Skeletal muscle satellite cell (primary cell): Measurements from ENCODE around the gene ATXN1.
A peak's percentile ranks its signal among the peaks of the same experiment; 100 is the strongest.

Source experiments
- H3K27me3 ChIP-seq: 2 replicates; pipeline ENCODE4 v1.7.0; 2013; ENCODE audit warnings: low read length; ENCODE audit not compliant: control insufficient read depth, insufficient read depth
- H3K36me3 ChIP-seq: 2 replicates; pipeline ENCODE4 v1.7.0; 2013; ENCODE audit warnings: mild to moderate bottlenecking, control low read depth, low read length; ENCODE audit not compliant: insufficient read depth
- H3K4me1 ChIP-seq: 2 replicates; pipeline ENCODE4 v1.7.0; 2013; ENCODE audit warnings: low read length; ENCODE audit not compliant: control insufficient read depth, insufficient read depth
- H3K4me2 ChIP-seq: 2 replicates; pipeline ENCODE4 v1.7.0; 2013; ENCODE audit warnings: mild to moderate bottlenecking, low read length
- H3K4me3 ChIP-seq: 2 replicates; pipeline ENCODE4 v1.7.0; 2013; ENCODE audit warnings: low read length
- H3K9ac ChIP-seq: 2 replicates; pipeline ENCODE4 v1.7.0; 2013; ENCODE audit warnings: mild to moderate bottlenecking, low read depth, low read length, moderate library complexity
- H3K9me3 ChIP-seq: replicated peaks from 2 replicates; pipeline ENCODE4 v1.7.0; 2013; ENCODE audit warnings: mild to moderate bottlenecking, control low read depth, low read length

The ATXN1 gene

DNA sequence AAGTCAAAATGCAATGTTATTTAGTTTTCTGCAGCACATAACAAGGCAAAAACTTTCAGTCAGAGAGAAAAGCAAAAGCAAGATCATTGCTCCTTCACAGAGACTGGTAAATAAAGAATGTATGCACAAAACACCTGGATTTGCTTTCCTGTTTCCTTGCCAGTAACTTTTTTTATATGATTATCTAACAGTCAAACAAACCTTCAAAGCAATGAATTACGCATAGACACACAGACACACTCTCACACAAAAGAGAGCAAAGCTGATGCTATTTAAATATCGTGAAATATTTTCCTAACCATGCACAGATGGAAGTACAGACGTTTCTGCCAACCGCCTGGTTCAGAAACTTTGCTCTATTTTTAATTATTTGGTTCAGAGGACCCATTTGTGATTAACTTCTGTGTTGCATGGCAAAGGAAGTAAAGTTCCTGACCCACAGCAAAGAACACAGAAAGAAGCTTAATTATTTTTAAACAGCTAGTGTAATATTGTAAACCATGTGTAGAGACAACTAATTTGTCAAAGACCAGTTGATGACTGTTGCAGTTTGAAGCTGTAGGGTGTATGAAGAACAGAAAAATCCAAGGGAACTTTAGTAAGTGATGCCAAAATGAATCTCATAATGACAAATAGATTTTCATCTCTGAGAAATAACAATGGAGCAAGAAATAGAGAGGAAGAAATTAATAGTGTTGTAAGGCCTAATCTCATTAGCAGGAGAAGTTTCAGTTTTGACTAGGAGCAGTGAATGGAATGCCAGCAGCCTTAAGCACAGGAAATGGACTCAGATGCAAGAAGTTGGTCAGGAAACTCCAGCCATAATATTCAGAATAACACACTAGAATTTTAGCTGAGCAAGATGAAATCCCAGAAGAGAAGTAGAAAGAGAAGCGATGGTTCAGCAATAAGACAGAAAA is 24.1 kb downstream of the ATXN1 start:
- Histone ChIP-seq H3K9ac (no peak overlapping the region), H3K4me3 (no peak overlapping the region), H3K9me3 (no peaks in the 10 kb centered on the region), H3K4me1 (peaks cover 48% of the 10 kb centered on the region), H3K4me2 (peak overlapping the region; percentile 26), H3K27me3 (no peaks in the 10 kb centered on the region), H3K36me3 (peaks cover 6% of the 10 kb centered on the region)

DNA sequence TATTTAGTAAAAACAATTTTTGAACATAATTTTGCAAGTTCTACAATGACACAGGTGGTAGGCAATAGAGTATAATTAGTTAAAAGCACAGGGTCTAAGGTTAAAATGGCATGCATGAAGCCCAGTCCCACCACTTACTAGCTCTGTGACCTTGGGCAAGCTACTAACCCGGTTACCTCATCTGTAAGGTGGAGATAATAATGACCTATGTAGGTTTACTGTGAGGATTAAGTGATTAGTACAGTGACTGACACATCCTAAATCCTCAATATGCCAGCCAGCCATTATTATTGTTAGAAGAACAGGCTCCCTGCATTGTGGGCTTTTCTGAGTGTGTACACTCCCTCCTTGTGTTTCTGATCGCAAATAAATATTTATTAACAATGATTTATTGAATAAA is 26.2 kb downstream of the ATXN1 start:
- Histone ChIP-seq H3K9me3 (no peaks in the 10 kb centered on the region), H3K9ac (no peak overlapping the region), H3K4me2 (no peak overlapping the region), H3K27me3 (no peaks in the 10 kb centered on the region), H3K36me3 (peaks cover 6% of the 10 kb centered on the region), H3K4me1 (peaks cover 29% of the 10 kb centered on the region), H3K4me3 (no peak overlapping the region)

DNA sequence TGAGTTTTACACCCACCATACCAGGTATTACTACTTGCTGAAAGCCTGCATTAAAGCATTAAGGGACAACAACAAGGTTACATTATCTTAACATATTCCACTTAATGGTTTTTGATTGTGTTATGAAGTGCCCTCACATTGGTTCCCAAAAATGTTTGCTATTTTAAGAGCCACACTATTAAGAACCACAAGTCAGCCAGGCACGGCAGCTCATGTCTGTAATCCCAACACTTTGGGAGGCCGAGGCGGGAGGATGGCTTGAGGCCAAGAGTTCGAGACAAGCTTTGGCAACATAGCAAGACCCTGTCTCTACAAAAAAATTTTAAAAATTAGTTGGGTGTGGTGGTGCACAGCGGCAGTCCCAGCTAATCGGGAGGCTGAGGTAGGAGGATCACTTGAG is 28.2 kb downstream of the ATXN1 start:
- no peak overlapping the region for H3K9ac ChIP-seq
- no peak overlapping the region for H3K4me2 ChIP-seq
- H3K9me3 ChIP-seq: no peaks in the 10 kb centered on the region
- no peaks in the 10 kb centered on the region for H3K27me3 ChIP-seq
- H3K4me3 ChIP-seq: no peak overlapping the region
- H3K4me1 ChIP-seq: peaks cover 15% of the 10 kb centered on the region
- H3K36me3 ChIP-seq: no peaks in the 10 kb centered on the region

DNA sequence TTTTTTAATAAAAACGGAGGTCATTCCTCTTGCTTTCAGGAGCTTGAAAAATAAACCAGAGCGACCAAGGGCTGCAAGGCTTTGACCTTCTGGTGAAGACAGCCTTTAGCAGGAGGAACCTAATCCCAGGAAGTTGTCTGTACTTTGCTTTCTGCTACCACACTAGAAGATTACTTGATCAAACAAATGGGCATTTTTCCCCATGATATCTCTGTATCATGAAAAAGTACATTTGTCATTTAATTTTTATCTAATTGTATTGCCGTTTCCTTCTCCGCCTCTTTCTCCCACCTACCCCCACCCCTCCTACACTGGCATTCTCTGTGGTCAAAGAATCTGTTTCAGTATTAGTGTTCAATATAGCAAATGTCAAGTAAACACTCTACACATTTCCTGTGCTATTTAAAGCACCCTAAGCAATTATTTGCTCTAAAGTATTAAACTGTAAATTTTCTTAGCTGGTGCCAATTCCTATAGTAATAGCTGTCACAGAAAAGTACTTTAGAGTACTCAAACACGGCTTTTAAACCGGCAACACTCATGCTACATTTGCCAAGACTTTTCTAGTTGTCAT is 29.7 kb downstream of the ATXN1 start:
- H3K27me3 ChIP-seq: no peaks in the 10 kb centered on the region
- no peak overlapping the region for H3K4me2 ChIP-seq
- no peak overlapping the region for H3K9ac ChIP-seq
- no peaks in the 10 kb centered on the region for H3K9me3 ChIP-seq
- H3K4me1 ChIP-seq: peaks cover 7% of the 10 kb centered on the region
- no peak overlapping the region for H3K4me3 ChIP-seq
- H3K36me3 ChIP-seq: no peaks in the 10 kb centered on the region

DNA sequence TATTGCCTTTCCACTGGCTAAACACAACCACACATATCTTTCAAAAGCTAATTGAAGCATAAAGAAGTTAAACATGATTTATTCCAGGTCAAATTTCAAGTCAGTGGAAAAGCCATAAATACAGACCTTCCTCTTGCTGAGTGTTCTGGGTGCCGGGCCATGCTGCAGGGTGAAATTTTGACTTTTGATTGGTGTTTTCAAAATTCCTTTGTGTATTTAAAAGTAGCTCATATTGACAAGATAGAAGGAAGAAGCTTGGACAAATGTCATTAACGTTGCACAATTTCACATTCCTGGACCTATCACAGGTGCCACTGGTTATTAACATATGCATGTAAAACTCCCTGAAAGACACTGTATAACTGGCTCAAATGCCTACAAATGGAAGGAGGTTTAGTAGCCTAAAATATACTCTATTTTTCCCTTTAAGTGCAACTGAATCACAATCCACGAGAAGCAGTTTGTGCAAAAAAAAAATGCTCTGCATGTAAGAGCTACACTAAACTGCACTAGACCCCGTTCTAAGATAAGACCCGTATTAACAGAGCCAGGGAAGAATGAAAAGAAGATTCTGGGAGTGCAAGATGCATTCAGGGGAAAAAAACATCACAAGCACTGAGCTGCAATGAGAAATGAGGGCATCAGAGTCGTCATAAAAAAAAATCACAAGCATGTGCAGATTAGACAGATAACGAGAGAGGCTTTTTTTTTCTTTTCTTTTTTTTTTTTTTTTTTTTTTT is 30.4 kb downstream of the ATXN1 start:
- Histone ChIP-seq H3K4me1 (peaks cover 13% of the 10 kb centered on the region), H3K9ac (no peak overlapping the region), H3K4me2 (no peak overlapping the region), H3K36me3 (no peaks in the 10 kb centered on the region), H3K9me3 (no peaks in the 10 kb centered on the region), H3K27me3 (no peaks in the 10 kb centered on the region), H3K4me3 (no peak overlapping the region)

DNA sequence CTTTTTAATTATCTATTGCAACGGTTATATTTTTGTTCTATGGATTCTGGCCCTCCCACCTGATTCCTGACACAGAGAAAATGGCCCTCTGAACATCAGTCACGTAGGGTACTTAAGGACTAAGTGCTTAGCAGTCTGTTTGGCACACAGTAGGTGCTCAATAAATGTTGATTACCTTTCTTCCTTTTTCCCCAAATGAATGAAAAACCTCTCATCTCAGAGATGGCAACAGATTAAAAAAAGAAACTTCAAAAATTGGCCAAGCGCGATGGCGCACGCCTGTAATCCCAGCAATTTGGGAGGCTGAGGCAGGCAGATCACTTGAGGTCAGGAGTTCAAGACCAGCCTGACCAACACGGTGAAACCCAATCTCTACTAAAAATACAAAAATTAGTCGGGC is 31.5 kb downstream of the ATXN1 start:
- H3K4me2 ChIP-seq: no peak overlapping the region
- peaks cover 24% of the 10 kb centered on the region for H3K4me1 ChIP-seq

DNA sequence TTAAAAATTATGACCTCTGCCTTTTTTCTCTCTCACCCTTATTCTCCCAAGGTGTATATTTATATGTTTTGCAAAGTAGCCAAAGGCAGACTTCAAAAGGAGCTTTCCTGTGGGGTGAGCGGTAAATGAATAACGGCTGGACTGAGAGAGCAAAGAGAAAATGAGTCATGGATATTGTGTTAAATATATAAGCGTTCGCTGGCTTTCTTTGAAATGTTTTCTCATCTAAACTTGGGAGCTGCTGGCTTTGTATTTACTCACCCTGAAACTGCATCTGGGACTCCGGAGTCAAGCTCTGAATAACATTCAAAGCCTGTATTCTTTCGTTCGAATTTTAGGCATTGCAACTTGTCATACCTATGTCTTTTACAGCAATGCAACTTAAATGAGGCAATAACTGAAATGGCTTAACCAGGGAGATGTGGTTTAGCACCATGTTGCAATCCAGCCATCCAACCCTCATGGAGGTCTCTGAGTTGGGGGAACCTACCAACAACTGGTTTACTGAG is 32.0 kb downstream of the ATXN1 start:
- Histone ChIP-seq H3K36me3 (no peaks in the 10 kb centered on the region), H3K9ac (no peak overlapping the region), H3K9me3 (no peaks in the 10 kb centered on the region), H3K27me3 (no peaks in the 10 kb centered on the region), H3K4me3 (no peak overlapping the region), H3K4me1 (peaks cover 29% of the 10 kb centered on the region), H3K4me2 (no peak overlapping the region)

More for the DNA sequence above, 31.5 kb downstream of the ATXN1 start:
- no peaks in the 10 kb centered on the region for H3K27me3 ChIP-seq
- H3K9ac ChIP-seq: no peak overlapping the region
- no peaks in the 10 kb centered on the region for H3K36me3 ChIP-seq
- H3K9me3 ChIP-seq: no peaks in the 10 kb centered on the region
- no peak overlapping the region for H3K4me3 ChIP-seq

DNA sequence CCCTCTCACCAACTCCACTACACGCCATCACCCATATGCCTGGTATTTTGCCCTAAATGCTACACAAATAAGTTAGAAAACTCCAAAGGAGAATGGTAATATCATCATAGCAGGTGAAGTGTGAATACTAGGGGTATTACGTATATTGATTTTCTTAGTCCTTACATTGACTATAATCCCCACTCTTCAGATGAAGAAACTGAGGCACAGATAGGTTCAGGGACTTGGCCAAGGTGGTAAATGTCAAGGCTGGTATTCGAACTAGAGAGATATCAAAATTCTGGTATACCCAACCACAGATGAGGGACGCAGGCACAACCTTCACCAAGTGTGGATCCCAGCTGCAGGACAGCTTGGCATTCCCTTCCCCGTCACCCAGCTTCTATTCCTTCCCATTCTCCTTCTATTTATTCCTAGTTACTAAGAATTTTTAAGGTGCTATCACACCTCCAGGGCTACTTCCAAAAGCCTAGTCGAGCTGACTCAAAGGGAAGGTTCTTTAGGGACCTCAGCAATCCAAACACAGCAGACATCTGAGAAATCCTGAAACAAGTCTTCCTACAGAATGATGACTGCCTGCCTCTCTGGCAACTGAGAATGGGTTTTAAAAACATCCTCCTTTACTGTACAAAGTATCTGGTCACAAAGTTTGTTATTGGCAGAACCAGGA is 32.6 kb downstream of the ATXN1 start:
- no peak overlapping the region for H3K4me2 ChIP-seq
- no peaks in the 10 kb centered on the region for H3K36me3 ChIP-seq
- no peak overlapping the region for H3K9ac ChIP-seq
- no peaks in the 10 kb centered on the region for H3K9me3 ChIP-seq
- no peaks in the 10 kb centered on the region for H3K27me3 ChIP-seq
- H3K4me1 ChIP-seq: peaks cover 33% of the 10 kb centered on the region
- H3K4me3 ChIP-seq: no peak overlapping the region

DNA sequence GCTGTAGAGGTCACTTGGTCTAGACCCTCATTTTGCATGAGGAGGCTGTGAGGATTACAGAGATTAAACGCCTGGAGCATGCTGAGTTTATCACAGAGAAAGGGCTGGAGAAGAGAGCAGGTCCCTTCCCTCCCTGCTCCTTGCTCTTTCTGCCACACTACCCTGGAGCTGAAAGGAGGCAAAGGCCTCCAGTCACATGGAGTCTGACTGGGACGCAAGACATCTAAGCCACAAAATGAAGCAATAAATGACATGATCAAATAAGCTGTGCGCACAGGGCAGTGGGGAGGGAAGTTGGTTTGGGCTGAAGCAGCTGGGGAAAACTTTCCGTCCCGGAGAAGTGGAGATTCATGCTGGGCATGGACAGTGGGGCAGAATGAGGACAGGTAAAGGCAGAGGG is 33.3 kb downstream of the ATXN1 start:
- peaks cover 39% of the 10 kb centered on the region for H3K4me1 ChIP-seq
- no peaks in the 10 kb centered on the region for H3K27me3 ChIP-seq
- H3K36me3 ChIP-seq: no peaks in the 10 kb centered on the region
- no peak overlapping the region for H3K4me2 ChIP-seq
- H3K9ac ChIP-seq: no peak overlapping the region
- no peaks in the 10 kb centered on the region for H3K9me3 ChIP-seq
- no peak overlapping the region for H3K4me3 ChIP-seq

DNA sequence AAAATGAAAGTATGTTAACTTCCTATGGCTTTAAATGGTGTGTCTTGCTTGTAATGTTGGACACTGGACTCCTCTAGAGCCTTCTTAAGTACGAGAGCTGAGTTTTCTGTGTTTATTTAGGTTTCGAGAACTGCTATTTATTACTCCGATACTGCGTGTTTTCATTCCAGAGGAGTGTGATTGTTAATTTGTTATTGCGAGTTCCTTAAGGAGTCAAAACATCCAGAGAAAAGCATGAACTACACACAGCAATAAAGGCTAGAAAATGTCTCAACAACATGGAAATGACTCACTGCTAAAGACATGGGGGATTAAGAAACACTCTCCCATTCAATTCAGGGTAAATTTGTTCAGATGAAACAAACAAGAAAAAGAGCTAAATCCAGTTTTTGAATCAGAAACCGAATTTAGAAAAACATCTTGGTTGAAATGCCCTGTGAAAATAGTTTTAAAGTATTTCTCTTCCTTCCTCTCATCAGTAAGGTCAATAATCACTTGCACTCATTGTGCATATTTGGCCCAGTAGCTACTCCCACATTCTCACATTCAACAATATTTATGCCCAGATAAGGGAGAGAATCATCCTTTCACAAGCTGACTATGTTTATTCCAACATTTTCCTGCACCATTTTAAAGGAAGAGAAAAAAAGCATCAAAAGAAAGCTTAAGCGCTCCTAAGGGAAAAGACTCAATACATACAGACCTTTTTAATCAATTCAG is 36.0 kb downstream of the ATXN1 start:
- no peaks in the 10 kb centered on the region for H3K36me3 ChIP-seq
- no peaks in the 10 kb centered on the region for H3K27me3 ChIP-seq
- H3K4me2 ChIP-seq: peak overlapping the region; percentile 71
- H3K9ac ChIP-seq: peak overlapping the region; percentile 49
- H3K9me3 ChIP-seq: no peaks in the 10 kb centered on the region
- peaks cover 46% of the 10 kb centered on the region for H3K4me1 ChIP-seq
- H3K4me3 ChIP-seq: peak overlapping the region; percentile 31
